GM12878 (cell line): ENCODE results near the gene LBHD1. TPM values are rescaled to one million over a fixed set of nuclear protein-coding genes. Genes with fewer than 3 reads are reported as not detected.

Experiments used
- ATAC-seq: fragments of 200-7000 bp; cut with Tn5 transposase; 3 replicates; pipeline ENCODE4 v1.9.1; 2020; ENCODE audit warnings: mild to moderate bottlenecking, moderate library complexity
- BruUV-seq: library from RNA; stranded (reverse); fragments of 400-500 nt; replicated peaks from 2 replicates; lab custom pipeline; 2021; lab: Mats Ljungman, UMichigan
- CTCF ChIA-PET: fragments of 300-600 bp; sonication (Branson Sonifier 250); formaldehyde crosslinking; extraction: SDS; loops from one replicate; lab custom pipeline; 2021; ENCODE audit warnings: inconsistent platforms; lab: Yijun Ruan, JAX
- POLR2A ChIA-PET: fragments of 350-600 bp; formaldehyde crosslinking; extraction: SDS; loops from one replicate; lab custom pipeline; 2021; ENCODE audit warnings: inconsistent platforms; lab: Charles Lee
- RAD21 ChIA-PET: fragments of 300-600 bp; sonication (Branson Sonifier 250); formaldehyde crosslinking; loops from one replicate; lab custom pipeline; 2023; ENCODE audit warnings: antibody characterized with exemption; ENCODE audit not compliant: unreplicated experiment; lab: Charles Lee
- SMC1A ChIA-PET: fragments of 300-600 bp; sonication (Branson Sonifier 250); formaldehyde crosslinking; loops from one replicate; lab custom pipeline; 2023; ENCODE audit not compliant: unreplicated experiment, uncharacterized antibody; lab: Charles Lee
- DNase-seq: peaks from one replicate; pipeline ENCODE4 v3.0.0-alpha.2; 2011; ENCODE audit warnings: low read depth, low spot score
- FAIRE-seq: peaks from 3 replicates; lab custom pipeline; 2011; peaks lifted over from hg19 to GRCh38; lab: Jason Lieb, UNC
- H2AFZ ChIP-seq: 2 replicates; pipeline ENCODE4 v1.6.0; 2011; ENCODE audit warnings: low read depth, low read length, control low read depth; ENCODE audit not compliant: control insufficient read depth
- H3K27ac ChIP-seq: 2 replicates; pipeline ENCODE4 v1.5.1; 2011; ENCODE audit warnings: control low read depth; ENCODE audit not compliant: control insufficient read depth, insufficient read depth
- H3K27me3 ChIP-seq, 2 experiments: replicated peaks in 1 of 2; 2 replicates each; pipeline versions ENCODE4 v1.6.0 to v1.6.1; 2011; ENCODE audit warnings: low read length in 1 of 2; ENCODE audit not compliant: control insufficient read depth in 2 of 2, insufficient read depth in 2 of 2
- H3K36me3 ChIP-seq, 2 experiments: 2 replicates each; pipeline ENCODE4 v1.5.1; 2011; ENCODE audit warnings: low read length in 1 of 2; ENCODE audit not compliant: control insufficient read depth in 2 of 2, insufficient read depth in 2 of 2
- H3K4me1 ChIP-seq: 2 replicates; pipeline ENCODE4 v1.6.1; 2011; ENCODE audit warnings: mild to moderate bottlenecking, low read length, moderate library complexity, mixed read lengths; ENCODE audit not compliant: control insufficient read depth, insufficient read depth
- H3K4me2 ChIP-seq: 2 replicates; pipeline ENCODE4 v1.6.0; 2011; ENCODE audit warnings: control low read depth; ENCODE audit not compliant: control insufficient read depth, insufficient read depth
- H3K4me3 ChIP-seq: fragments of 200-600 bp; sonication (generic); 2 replicates; pipeline ENCODE4 v1.5.1; 2016
- H3K79me2 ChIP-seq: 2 replicates; pipeline ENCODE4 v1.6.0; 2011; ENCODE audit warnings: low read length; ENCODE audit not compliant: control insufficient read depth, insufficient read depth
- H3K9ac ChIP-seq: 2 replicates; pipeline ENCODE4 v1.8.0; 2011; ENCODE audit warnings: low read length, control low read depth, mixed read lengths; ENCODE audit not compliant: control insufficient read depth, insufficient read depth
- H3K9me3 ChIP-seq: replicated peaks from 3 replicates; pipeline ENCODE4 v1.5.1; 2011; ENCODE audit warnings: mild to moderate bottlenecking, low read length; ENCODE audit not compliant: control insufficient read depth, insufficient read depth
- H4K20me1 ChIP-seq: 2 replicates; pipeline ENCODE4 v1.6.0; 2011; ENCODE audit not compliant: control insufficient read depth, insufficient read depth
- LARP7 ChIP-seq: fragments of 450-650 bp; IDR thresholded peaks from 2 replicates; pipeline ENCODE4 v1.6.1; 2017; ENCODE audit warnings: mild to moderate bottlenecking
- SIN3A ChIP-seq: IDR thresholded peaks from 2 replicates; pipeline ENCODE4 v1.6.1; 2012; ENCODE audit warnings: low read depth, low read length, improper control_type of control experiment
- WGBS: methylation state at CpG from one replicate; pipeline ENCODE4 v1.1.6; 2016; ENCODE audit warnings: low lambda C conversion rate; ENCODE audit not compliant: insufficient replicate concordance, insufficient coverage; ENCODE audit errors: missing lambda C conversion rate; 5-methylcytosine and 5-hydroxymethylcytosine counted together
- in situ Hi-C: fragments of 300-500 bp; cut with MboI; formaldehyde crosslinking; loops from 9 replicates; pipeline ENCODE4 v1.14.3; 2018; ENCODE audit warnings: mixed read lengths
- intact Hi-C: fragments of 100-400 bp; cut with micrococcal nuclease; formaldehyde crosslinking; loops from one replicate; pipeline ENCODE4 v1.14.2; 2022; ENCODE audit not compliant: unreplicated experiment
- polyA plus RNA-seq, 11 experiments: library from polyadenylated mRNA; depleted of rRNA in 4 of 11; unstranded in 6 of 11; stranded (reverse) in 5 of 11; fragments of >200 nt; fragmentation: Nextera tagmentation in 4 of 11; fragmentation: Illumina TruSeq in 1 of 11; extraction: Ambion mirVana in 4 of 11; extraction: Trizol in 1 of 11; gene quantifications; 1 replicate in 1 of 11; 2 replicates in 10 of 11; pipeline versions ENCODE4 v1.2.1 to v1.2.3, GENCODE V29; 2011 to 2016; ENCODE audit warnings: inconsistent platforms in 2 of 11, missing spikeins in 2 of 11, low read depth in 1 of 11
- total RNA-seq, 4 experiments: library from RNA; depleted of rRNA in 3 of 4; stranded (reverse); fragments of >200 nt in 3 of 4; fragmentation: Illumina TruSeq in 1 of 4; extraction: Trizol in 1 of 4; gene quantifications; 2 replicates each; pipeline versions ENCODE4 v1.2.1 to v1.2.3, GENCODE V29; 2013 to 2021

LBHD1 gene
- total and polyA plus RNA-seq, 10 of the 15 experiments (the other 5 are each of a cell fraction or from before 2014, with no cell fraction given): 0.79 to 12.0 (median 7.6) TPM

- SMC1A ChIA-PET: interaction anchor here (1.3 to 2.5 kb wide), 3 partner anchors 21 to 115 kb away, joined by 4 to 9 read pairs (median 7); partner anchors contain the start of genes C11orf98, CSKMT, HNRNPUL2 and TTC9C
- H3K9ac ChIP-seq: no peak overlapping the region
- no peaks in the 10 kb centered on the region for H3K79me2 ChIP-seq
- peak overlapping the region; percentile 70 for H2AFZ ChIP-seq
- H3K4me1 ChIP-seq: peaks cover 29% of the 10 kb centered on the region
- intact Hi-C loops (loop anchor here (5.0 kb wide), 1 partner anchor 105 kb away; the partner anchor contains the start of gene MTA2), in situ Hi-C loops (no loop called here)
- ATAC-seq: no peak
- no peak overlapping the region for H3K27ac ChIP-seq
- CTCF ChIA-PET: interaction anchor here (0.7 to 5.0 kb wide), 7 partner anchors 12 to 282 kb away, joined by 3 to 21 read pairs (median 3); partner anchors contain the start of genes HNRNPUL2 and UBXN1
- H3K4me2 ChIP-seq: peak overlapping the region; percentile 92
- DNase-seq: no peak
- H3K36me3 ChIP-seq: peaks cover 12 to 14% of the 10 kb centered on the region in 2 experiments
- TF ChIP-seq LARP7 (0 out of 2 replicates have a peak, but pooled peaks have one; percentile 11), SIN3A (no peak)
- WGBS: 63% methylated on average over 8 of the region's 8 CpGs
- no peaks in the 10 kb centered on the region for H3K27me3 ChIP-seq
- no peaks in the 10 kb centered on the region for H3K9me3 ChIP-seq
- no peak for FAIRE-seq
- BruUV-seq: no TSS peak
- no peak overlapping the region for H3K4me3 ChIP-seq
- no peaks in the 10 kb centered on the region for H4K20me1 ChIP-seq
- POLR2A ChIA-PET: interaction anchor here (0.9 to 7.6 kb wide), 8 partner anchors 20 to 133 kb away, joined by 3 to 79 read pairs (median 7); partner anchors contain the start of genes C11orf98, CSKMT, EEF1G and HNRNPUL2
- RAD21 ChIA-PET: interaction anchor here (1.4 to 2.3 kb wide), 3 partner anchors 65 to 115 kb away, joined by 3 to 6 read pairs (median 6); partner anchors contain the start of genes EML3, TAF6L and TUT1
Observed at GRCh38 chr11:62706850-62707247, 34.8 kb upstream of the LBHD1 start.
